Measurements from ENCODE around the gene GPR75. TPM values are rescaled to one million over a fixed set of nuclear protein-coding genes. Genes with fewer than 3 reads are reported as not detected.

The GPR75 gene
- total RNA-seq, 1 experiment from 2014 or later = 5.3 TPM

GRCh38 chr2:53854678-53855077 lies 5.1 kb downstream of the GPR75 start:
- H3K9ac ChIP-seq (ENCODE audit: extremely low read depth, insufficient read length, low read length) = no peak overlapping the region
- H3K27me3 Mint-ChIP-seq (ENCODE audit: low read depth) = no peaks in the 10 kb centered on the region
- H2AK5ac ChIP-seq (ENCODE audit: insufficient read length, low read length) = no peak overlapping the region
- H2BK5ac ChIP-seq (ENCODE audit: insufficient read length, low read length) = no peak overlapping the region
- no peak overlapping the region for H2BK12ac ChIP-seq (ENCODE audit: insufficient read length, low read depth, low read length)
- H3K56ac ChIP-seq (ENCODE audit: insufficient read length, low read depth, low read length) = no peak overlapping the region
- H3K27ac Mint-ChIP-seq = no peak overlapping the region
- H2BK15ac ChIP-seq (ENCODE audit: low read depth, low read length) = no peak overlapping the region
- H3K36me3 Mint-ChIP-seq (ENCODE audit: insufficient read depth in 1 of 3, low read depth in 3 of 3) = peaks cover 5 to 34% (median 14%) of the 10 kb centered on the region in 3 experiments; a peak in 6 of 7 replicates
- H3T11ph ChIP-seq (ENCODE audit: low read length) = no peak overlapping the region
- no peak overlapping the region for H2BK120ac ChIP-seq (ENCODE audit: low read depth, low read length, poor library complexity, severe bottlenecking)
- no peak overlapping the region for H3K4ac ChIP-seq (ENCODE audit: low read depth, low read length)
- no peak overlapping the region for H2AFZ ChIP-seq (ENCODE audit: low read length)
- no CpG with 5 or more reads among the region's 2 CpGs for WGBS (ENCODE audit: extremely low coverage, insufficient read length, low lambda C conversion rate)
- H2BK20ac ChIP-seq (ENCODE audit: low read depth, low read length, poor library complexity, severe bottlenecking) = no peak overlapping the region
- no peaks in the 10 kb centered on the region for H3K9me3 Mint-ChIP-seq
- DNase-seq = no peak
- no peak overlapping the region for H4K91ac ChIP-seq (ENCODE audit: insufficient read length, low read depth, low read length)
- no peak overlapping the region for H3K4me2 ChIP-seq (ENCODE audit: insufficient read depth, insufficient read length, low read length)
- H3K79me2 ChIP-seq (ENCODE audit: insufficient read depth, low read length) = no peaks in the 10 kb centered on the region
- H3K14ac ChIP-seq (ENCODE audit: insufficient read depth, low read length) = no peak overlapping the region
- H3K79me1 ChIP-seq (ENCODE audit: insufficient read depth, low read depth, low read length, poor library complexity, severe bottlenecking) = no peaks in the 10 kb centered on the region
- no peak overlapping the region for H3K4me3 Mint-ChIP-seq
- no peak overlapping the region for H3K18ac ChIP-seq (ENCODE audit: insufficient read length, low read depth, low read length)
- no peaks in the 10 kb centered on the region for H3K9me3 ChIP-seq (ENCODE audit: control insufficient read depth, low read depth, low read length)
- H3K23ac ChIP-seq (ENCODE audit: insufficient read length, low read depth, low read length) = no peak overlapping the region
- no peak for TF ChIP-seq CTCF (conservative IDR thresholded peaks at IDR 0.05)
- no peaks in the 10 kb centered on the region for H3K23me2 ChIP-seq (ENCODE audit: insufficient read length, low read depth, low read length, poor library complexity, severe bottlenecking)
- no peak overlapping the region for H4K8ac ChIP-seq (replicated peaks; ENCODE audit: insufficient read length, low read depth, low read length)
- H4K20me1 ChIP-seq (ENCODE audit: control insufficient read depth, insufficient read depth, insufficient read length) = no peaks in the 10 kb centered on the region
- H3K4me1 Mint-ChIP-seq = peaks cover 2 to 3% of the 10 kb centered on the region in 2 experiments; a peak in 2 of 4 replicates
- no peak overlapping the region for H3K27ac ChIP-seq (ENCODE audit: insufficient read length, low read depth, low read length)
- H4K5ac ChIP-seq (ENCODE audit: insufficient read length, low read depth, low read length) = no peak overlapping the region
- H3K4me1 ChIP-seq (ENCODE audit: insufficient read depth, low read length) = no peaks in the 10 kb centered on the region
- no peaks in the 10 kb centered on the region for H3K27me3 ChIP-seq (ENCODE audit: insufficient read depth, low read length)
